Measurements from ENCODE around the gene SPRY4.
"Not testable (repeated sequence)": the region's sequence is repeated elsewhere in the genome, so short reads cannot be mapped to it uniquely, and the experiment has no call there.

SPRY4 gene

GRCh38 chr5:142339781-142340180, 15.0 kb upstream of the SPRY4 start:
- no peak overlapping the region for H3K27ac ChIP-seq (ENCODE audit: insufficient read depth, low read length, poor library complexity, severe bottlenecking)
- H3K4me1 ChIP-seq (ENCODE audit: control insufficient read depth, insufficient read depth, low read length, poor library complexity, severe bottlenecking): no peaks in the 10 kb centered on the region
- no peak for DNase-seq
- peaks cover 6% of the 10 kb centered on the region for H3K9me3 ChIP-seq (ENCODE audit: control insufficient read depth, low read length)
- H3K36me3 ChIP-seq (ENCODE audit: control insufficient read depth, insufficient read depth, low read length): no peaks in the 10 kb centered on the region
- no peak overlapping the region for H3K4me3 ChIP-seq (ENCODE audit: insufficient read depth, low read depth, low read length, poor library complexity, severe bottlenecking)
- no peaks in the 10 kb centered on the region for H3K27me3 ChIP-seq (replicated peaks; ENCODE audit: control insufficient read depth, insufficient read depth, low read length, poor library complexity, severe bottlenecking)

- Histone ChIP-seq H3K9me3 (ENCODE audit: control insufficient read depth, low read length) (no peaks in the 10 kb centered on the region), H3K27me3 (replicated peaks; ENCODE audit: control insufficient read depth, insufficient read depth, low read length, poor library complexity, severe bottlenecking) (no peaks in the 10 kb centered on the region), H3K36me3 (ENCODE audit: control insufficient read depth, insufficient read depth, low read length) (no peaks in the 10 kb centered on the region), H3K27ac (ENCODE audit: insufficient read depth, low read length, poor library complexity, severe bottlenecking) (no peak overlapping the region), H3K4me1 (ENCODE audit: control insufficient read depth, insufficient read depth, low read length, poor library complexity, severe bottlenecking) (no peaks in the 10 kb centered on the region), H3K4me3 (ENCODE audit: insufficient read depth, low read depth, low read length, poor library complexity, severe bottlenecking) (no peak overlapping the region)
- no peak for DNase-seq
Observed at GRCh38 chr5:142334538-142334937, 9.7 kb upstream of the SPRY4 start.

- DNase-seq; H3K4me1 ChIP-seq (ENCODE audit: control insufficient read depth, insufficient read depth, low read length, poor library complexity, severe bottlenecking); H3K4me3 ChIP-seq (ENCODE audit: insufficient read depth, low read depth, low read length, poor library complexity, severe bottlenecking); H3K27ac ChIP-seq (ENCODE audit: insufficient read depth, low read length, poor library complexity, severe bottlenecking); H3K9me3 ChIP-seq (ENCODE audit: control insufficient read depth, low read length); H3K27me3 ChIP-seq (replicated peaks; ENCODE audit: control insufficient read depth, insufficient read depth, low read length, poor library complexity, severe bottlenecking); H3K36me3 ChIP-seq (ENCODE audit: control insufficient read depth, insufficient read depth, low read length): not testable (repeated sequence)
Observed at GRCh38 chr5:142333749-142334148, 8.9 kb upstream of the SPRY4 start.

- no peak overlapping the region for H3K4me3 ChIP-seq (ENCODE audit: insufficient read depth, low read depth, low read length, poor library complexity, severe bottlenecking)
- no peaks in the 10 kb centered on the region for H3K9me3 ChIP-seq (ENCODE audit: control insufficient read depth, low read length)
- H3K27me3 ChIP-seq (replicated peaks; ENCODE audit: control insufficient read depth, insufficient read depth, low read length, poor library complexity, severe bottlenecking): peaks cover 5% of the 10 kb centered on the region
- no peaks in the 10 kb centered on the region for H3K36me3 ChIP-seq (ENCODE audit: control insufficient read depth, insufficient read depth, low read length)
- no peak overlapping the region for H3K27ac ChIP-seq (ENCODE audit: insufficient read depth, low read length, poor library complexity, severe bottlenecking)
- no peak for DNase-seq
- H3K4me1 ChIP-seq (ENCODE audit: control insufficient read depth, insufficient read depth, low read length, poor library complexity, severe bottlenecking): peaks cover 5% of the 10 kb centered on the region
Observed at GRCh38 chr5:142330444-142330843, 5.6 kb upstream of the SPRY4 start.

- peaks cover 9% of the 10 kb centered on the region for H3K4me1 ChIP-seq (ENCODE audit: control insufficient read depth, insufficient read depth, low read length, poor library complexity, severe bottlenecking)
Observed at GRCh38 chr5:142330026-142330425, 5.2 kb upstream of the SPRY4 start.

GRCh38 chr5:142327111-142327842, 2.5 kb upstream of the SPRY4 start:
- H3K27me3 ChIP-seq (replicated peaks; ENCODE audit: control insufficient read depth, insufficient read depth, low read length, poor library complexity, severe bottlenecking): peaks cover 22% of the 10 kb centered on the region
- no peak overlapping the region for H3K27ac ChIP-seq (ENCODE audit: insufficient read depth, low read length, poor library complexity, severe bottlenecking)
- H3K9me3 ChIP-seq (ENCODE audit: control insufficient read depth, low read length): no peaks in the 10 kb centered on the region
- DNase-seq: no peak
- H3K36me3 ChIP-seq (ENCODE audit: control insufficient read depth, insufficient read depth, low read length): no peaks in the 10 kb centered on the region
- peaks cover 24% of the 10 kb centered on the region for H3K4me1 ChIP-seq (ENCODE audit: control insufficient read depth, insufficient read depth, low read length, poor library complexity, severe bottlenecking)
- H3K4me3 ChIP-seq (ENCODE audit: insufficient read depth, low read depth, low read length, poor library complexity, severe bottlenecking): no peak overlapping the region

More at GRCh38 chr5:142330026-142330425, 5.2 kb upstream of the SPRY4 start:
- Histone ChIP-seq H3K4me3 (ENCODE audit: insufficient read depth, low read depth, low read length, poor library complexity, severe bottlenecking) (no peak overlapping the region), H3K36me3 (ENCODE audit: control insufficient read depth, insufficient read depth, low read length) (no peaks in the 10 kb centered on the region), H3K27me3 (replicated peaks; ENCODE audit: control insufficient read depth, insufficient read depth, low read length, poor library complexity, severe bottlenecking) (peaks cover 10% of the 10 kb centered on the region), H3K27ac (ENCODE audit: insufficient read depth, low read length, poor library complexity, severe bottlenecking) (no peak overlapping the region), H3K9me3 (ENCODE audit: control insufficient read depth, low read length) (no peaks in the 10 kb centered on the region)
- no peak for DNase-seq

GRCh38 chr5:142326480-142326938, 1.7 kb upstream of the SPRY4 start:
- Histone ChIP-seq H3K4me1 (ENCODE audit: control insufficient read depth, insufficient read depth, low read length, poor library complexity, severe bottlenecking) (peaks cover 24% of the 10 kb centered on the region), H3K27me3 (replicated peaks; ENCODE audit: control insufficient read depth, insufficient read depth, low read length, poor library complexity, severe bottlenecking) (peaks cover 22% of the 10 kb centered on the region), H3K4me3 (ENCODE audit: insufficient read depth, low read depth, low read length, poor library complexity, severe bottlenecking) (no peak overlapping the region), H3K27ac (ENCODE audit: insufficient read depth, low read length, poor library complexity, severe bottlenecking) (no peak overlapping the region), H3K36me3 (ENCODE audit: control insufficient read depth, insufficient read depth, low read length) (no peaks in the 10 kb centered on the region), H3K9me3 (ENCODE audit: control insufficient read depth, low read length) (no peaks in the 10 kb centered on the region)
- DNase-seq: no peak

GRCh38 chr5:142325725-142326479, 1.1 kb upstream of the SPRY4 start:
- DNase-seq: no peak
- H3K27me3 ChIP-seq (replicated peaks; ENCODE audit: control insufficient read depth, insufficient read depth, low read length, poor library complexity, severe bottlenecking): peaks cover 22% of the 10 kb centered on the region
- no peaks in the 10 kb centered on the region for H3K9me3 ChIP-seq (ENCODE audit: control insufficient read depth, low read length)
- H3K36me3 ChIP-seq (ENCODE audit: control insufficient read depth, insufficient read depth, low read length): no peaks in the 10 kb centered on the region
- H3K4me1 ChIP-seq (ENCODE audit: control insufficient read depth, insufficient read depth, low read length, poor library complexity, severe bottlenecking): peaks cover 24% of the 10 kb centered on the region
- H3K4me3 ChIP-seq (ENCODE audit: insufficient read depth, low read depth, low read length, poor library complexity, severe bottlenecking): peak overlapping the region; percentile 66
- no peak overlapping the region for H3K27ac ChIP-seq (ENCODE audit: insufficient read depth, low read length, poor library complexity, severe bottlenecking)

- no peaks in the 10 kb centered on the region for H3K9me3 ChIP-seq (ENCODE audit: control insufficient read depth, low read length)
- H3K27me3 ChIP-seq (replicated peaks; ENCODE audit: control insufficient read depth, insufficient read depth, low read length, poor library complexity, severe bottlenecking): peaks cover 22% of the 10 kb centered on the region
- peak in 1 of 3 donors; percentile 15 for DNase-seq
- peak overlapping the region; percentile 66 for H3K4me3 ChIP-seq (ENCODE audit: insufficient read depth, low read depth, low read length, poor library complexity, severe bottlenecking)
- H3K27ac ChIP-seq (ENCODE audit: insufficient read depth, low read length, poor library complexity, severe bottlenecking): no peak overlapping the region
- H3K4me1 ChIP-seq (ENCODE audit: control insufficient read depth, insufficient read depth, low read length, poor library complexity, severe bottlenecking): peaks cover 24% of the 10 kb centered on the region
- H3K36me3 ChIP-seq (ENCODE audit: control insufficient read depth, insufficient read depth, low read length): no peaks in the 10 kb centered on the region
Observed at GRCh38 chr5:142324136-142324870, 518 bp downstream of the SPRY4 start.

All from effector memory CD4-positive, alpha-beta T cell (primary cell).